Measurements from ENCODE around the gene UBE2H.

DNA sequence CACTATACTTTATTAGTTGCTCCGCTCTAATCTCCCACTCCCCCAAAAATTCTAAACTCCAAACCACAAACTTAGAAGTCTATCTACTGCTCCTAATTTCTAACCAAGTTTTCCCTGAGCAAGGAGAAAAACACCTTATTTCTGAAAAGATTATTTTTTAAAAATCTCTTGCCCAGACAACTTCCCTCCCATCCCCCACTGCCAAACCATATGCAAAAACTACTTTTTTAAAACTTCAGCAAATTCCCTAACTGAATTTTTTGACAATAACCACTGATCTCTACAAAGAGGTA is 1.9 kb downstream of the UBE2H start:
- TF ChIP-seq, protein P1, sequence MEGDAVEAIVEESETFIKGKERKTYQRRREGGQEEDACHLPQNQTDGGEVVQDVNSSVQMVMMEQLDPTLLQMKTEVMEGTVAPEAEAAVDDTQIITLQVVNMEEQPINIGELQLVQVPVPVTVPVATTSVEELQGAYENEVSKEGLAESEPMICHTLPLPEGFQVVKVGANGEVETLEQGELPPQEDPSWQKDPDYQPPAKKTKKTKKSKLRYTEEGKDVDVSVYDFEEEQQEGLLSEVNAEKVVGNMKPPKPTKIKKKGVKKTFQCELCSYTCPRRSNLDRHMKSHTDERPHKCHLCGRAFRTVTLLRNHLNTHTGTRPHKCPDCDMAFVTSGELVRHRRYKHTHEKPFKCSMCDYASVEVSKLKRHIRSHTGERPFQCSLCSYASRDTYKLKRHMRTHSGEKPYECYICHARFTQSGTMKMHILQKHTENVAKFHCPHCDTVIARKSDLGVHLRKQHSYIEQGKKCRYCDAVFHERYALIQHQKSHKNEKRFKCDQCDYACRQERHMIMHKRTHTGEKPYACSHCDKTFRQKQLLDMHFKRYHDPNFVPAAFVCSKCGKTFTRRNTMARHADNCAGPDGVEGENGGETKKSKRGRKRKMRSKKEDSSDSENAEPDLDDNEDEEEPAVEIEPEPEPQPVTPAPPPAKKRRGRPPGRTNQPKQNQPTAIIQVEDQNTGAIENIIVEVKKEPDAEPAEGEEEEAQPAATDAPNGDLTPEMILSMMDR (IDR thresholded peaks at IDR 0.05; ENCODE audit: low read depth, low read length): no peak
- no peak for TF ChIP-seq POLR2A (IDR thresholded peaks at IDR 0.05; ENCODE audit: extremely low read depth, insufficient read length)
- TF ChIP-seq, protein P2, sequence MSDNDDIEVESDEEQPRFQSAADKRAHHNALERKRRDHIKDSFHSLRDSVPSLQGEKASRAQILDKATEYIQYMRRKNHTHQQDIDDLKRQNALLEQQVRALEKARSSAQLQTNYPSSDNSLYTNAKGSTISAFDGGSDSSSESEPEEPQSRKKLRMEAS (IDR thresholded peaks at IDR 0.05; ENCODE audit: low read depth, low read length): no peak

Data from NB4 (cell line).